HG03439 (cell line): ENCODE data around the gene SH3BP1.
"Not testable (repeated sequence)": the region's sequence is repeated elsewhere in the genome, so short reads cannot be mapped to it uniquely, and the experiment has no call there.

Source experiments
- ATAC-seq: cut with Tn5 transposase; IDR thresholded peaks from one replicate; pipeline ENCODE4 v1.9.1; 2021; ENCODE audit warnings: mild to moderate bottlenecking, moderate library complexity; ENCODE audit not compliant: unreplicated experiment

Gene SH3BP1

DNA sequence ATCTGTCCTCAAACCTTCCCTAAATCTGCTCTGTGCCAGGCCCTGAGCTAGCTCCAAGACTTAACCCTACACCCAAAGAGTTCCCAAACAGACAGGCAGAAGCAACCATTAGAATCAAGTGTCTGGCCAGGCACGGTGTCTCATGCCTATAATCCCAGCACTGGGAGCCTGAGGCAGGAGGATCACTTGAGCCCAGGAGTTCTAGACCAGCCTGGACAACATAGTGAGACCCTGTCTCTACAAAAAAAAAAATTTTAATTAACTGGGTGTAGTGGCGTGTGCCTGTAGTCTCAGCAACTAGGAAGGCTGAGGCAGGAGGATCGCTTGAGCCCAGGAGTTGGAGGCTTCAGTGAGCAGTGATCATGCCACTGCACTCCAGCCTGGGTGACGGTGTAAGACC is 17.1 kb downstream of the SH3BP1 start:
- not testable (repeated sequence) for ATAC-seq

DNA sequence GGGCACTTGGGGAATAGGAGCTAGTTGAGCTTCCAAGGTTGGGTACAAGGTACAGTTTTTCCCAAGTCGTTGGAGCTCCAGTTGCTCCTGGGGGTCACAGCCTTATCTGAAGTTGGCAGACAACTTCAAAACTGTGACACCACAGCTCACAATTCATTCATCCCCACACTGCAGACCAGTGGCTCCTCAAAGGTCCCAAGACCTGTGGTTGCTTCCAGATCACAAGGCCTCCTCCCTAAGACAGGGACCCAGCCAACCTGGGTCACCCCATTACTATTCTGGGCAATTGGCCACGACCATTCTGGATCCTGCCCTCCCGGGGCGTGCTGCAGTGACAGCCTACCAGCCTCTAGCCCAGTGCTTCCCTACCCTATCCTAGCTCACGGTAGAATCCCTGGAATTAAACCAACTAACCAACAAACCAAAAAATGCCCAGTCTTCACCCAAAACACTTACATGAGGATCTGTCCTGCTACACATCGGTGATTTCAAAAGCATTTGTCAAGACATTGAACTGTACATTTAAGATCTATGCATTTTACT is 18.2 kb downstream of the SH3BP1 start:
- ATAC-seq: no peak

DNA sequence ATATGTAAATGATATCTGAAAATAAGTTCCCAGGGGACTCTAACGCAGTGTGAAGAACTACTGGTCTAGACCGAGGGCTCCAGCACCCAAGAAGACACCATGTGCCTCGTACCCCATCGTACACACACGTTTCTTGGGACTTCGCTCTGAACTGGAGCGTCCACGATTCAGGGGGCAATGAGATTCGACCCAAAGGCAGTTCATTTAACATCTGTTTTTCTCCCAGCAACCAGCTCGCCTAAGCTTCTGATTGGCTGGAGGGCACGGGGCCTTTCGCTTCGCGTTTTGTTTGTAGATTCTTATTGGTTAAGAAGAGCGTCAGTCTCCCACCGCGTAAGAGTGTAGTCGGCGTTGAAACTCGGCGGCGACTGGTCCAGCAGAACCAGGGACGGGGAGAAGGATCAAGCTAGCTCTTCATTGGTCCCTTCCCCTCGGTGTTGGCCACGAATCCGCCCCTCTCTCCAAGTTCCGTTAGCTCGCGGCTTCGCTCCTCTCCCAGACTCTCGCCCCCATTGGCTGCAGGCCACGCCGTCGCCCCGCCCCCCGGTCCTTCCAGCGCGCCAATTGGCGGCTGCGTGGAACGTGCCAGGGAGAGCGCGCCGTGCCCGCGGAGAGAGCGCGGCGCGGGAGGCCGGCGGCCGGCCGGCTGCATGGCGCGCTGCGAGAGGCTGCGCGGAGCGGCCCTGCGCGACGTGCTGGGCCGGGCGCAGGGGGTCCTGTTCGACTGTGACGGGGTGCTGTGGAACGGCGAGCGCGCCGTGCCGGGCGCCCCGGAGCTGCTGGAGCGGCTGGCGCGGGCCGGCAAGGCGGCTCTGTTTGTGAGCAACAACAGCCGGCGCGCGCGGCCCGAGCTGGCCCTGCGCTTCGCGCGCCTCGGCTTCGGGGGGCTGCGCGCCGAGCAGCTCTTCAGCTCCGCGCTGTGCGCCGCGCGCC is 18.9 kb downstream of the SH3BP1 start, which contains the start of gene PDXP:
Gene PDXP, plus strand, starts transcription at position 591 of the 933 bp plus-strand sequence. Its CDS starts 60 bp downstream, at position 651.
- ATAC-seq: peak; percentile 78

DNA sequence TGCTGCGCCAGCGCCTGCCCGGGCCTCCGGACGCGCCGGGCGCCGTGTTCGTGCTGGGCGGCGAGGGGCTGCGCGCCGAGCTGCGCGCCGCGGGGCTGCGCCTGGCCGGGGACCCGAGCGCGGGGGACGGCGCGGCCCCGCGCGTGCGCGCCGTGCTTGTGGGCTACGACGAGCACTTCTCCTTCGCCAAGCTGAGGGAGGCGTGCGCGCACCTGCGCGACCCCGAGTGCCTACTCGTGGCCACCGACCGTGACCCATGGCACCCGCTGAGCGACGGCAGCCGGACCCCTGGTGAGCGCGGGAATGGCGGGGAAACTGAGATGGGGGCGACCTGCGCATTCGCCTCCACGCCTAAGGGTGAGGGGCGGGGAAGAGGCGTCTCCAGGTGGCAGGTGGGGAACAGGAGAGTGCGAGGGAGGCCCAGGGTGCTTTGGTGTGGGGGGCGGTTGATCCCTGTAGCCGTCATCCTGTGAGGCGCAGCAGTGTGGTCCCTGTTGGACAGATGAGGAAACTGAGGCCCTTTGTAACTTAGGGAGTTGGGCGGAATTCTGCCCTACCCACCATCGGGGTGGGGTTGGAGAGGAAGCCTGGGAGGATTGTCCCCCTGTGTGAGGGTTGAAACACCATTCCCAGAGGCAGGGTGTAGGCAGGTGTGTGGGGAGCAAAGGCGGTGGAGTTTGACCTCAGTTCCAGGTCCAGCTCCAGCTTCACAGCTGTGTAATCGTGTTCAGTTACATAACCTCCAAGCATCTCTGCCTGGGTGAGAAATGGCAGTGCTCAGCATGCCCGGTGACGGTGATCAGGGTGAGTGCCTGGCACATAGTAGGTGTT is 19.8 kb downstream of the SH3BP1 start:
- peak; percentile 8 for ATAC-seq

DNA sequence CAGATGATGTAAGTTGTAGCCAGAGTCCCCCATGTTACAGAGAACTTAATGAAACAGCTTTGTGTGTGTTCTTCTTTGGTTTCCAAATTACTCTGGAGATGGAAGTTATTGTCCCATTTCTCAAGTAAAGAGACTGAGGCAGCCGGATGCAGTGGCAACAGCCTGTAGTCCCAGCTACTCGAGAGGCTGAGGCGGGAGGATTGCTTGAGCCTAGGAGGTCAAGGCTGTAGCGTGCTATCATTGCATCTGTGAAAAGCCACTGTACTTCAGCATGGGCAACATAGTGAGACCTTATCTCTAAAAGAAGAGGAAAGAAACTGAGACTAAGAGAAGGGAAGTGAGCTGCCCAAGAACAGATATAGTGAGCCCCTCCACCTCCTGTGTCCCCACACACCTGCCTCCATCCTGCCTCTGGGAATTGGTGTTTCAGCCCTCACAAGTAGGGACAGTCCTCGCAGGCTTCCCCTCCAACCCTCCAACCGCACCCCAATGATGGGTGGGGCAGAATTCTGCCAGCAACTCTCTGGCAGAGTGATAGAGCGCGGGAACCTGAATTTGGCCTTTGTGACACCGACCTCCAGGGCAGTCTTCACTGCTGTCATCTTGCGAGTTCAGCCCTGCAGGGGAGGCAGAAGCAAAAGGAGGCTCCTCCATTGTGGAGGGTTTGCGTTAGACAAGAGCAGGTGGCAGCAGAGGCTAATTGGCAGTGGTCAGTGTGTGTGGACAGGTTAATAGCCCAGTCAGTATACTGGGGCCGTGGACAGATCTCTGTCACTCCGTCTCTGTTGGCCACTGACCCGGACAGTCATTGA is 20.6 kb downstream of the SH3BP1 start:
- ATAC-seq: no peak

DNA sequence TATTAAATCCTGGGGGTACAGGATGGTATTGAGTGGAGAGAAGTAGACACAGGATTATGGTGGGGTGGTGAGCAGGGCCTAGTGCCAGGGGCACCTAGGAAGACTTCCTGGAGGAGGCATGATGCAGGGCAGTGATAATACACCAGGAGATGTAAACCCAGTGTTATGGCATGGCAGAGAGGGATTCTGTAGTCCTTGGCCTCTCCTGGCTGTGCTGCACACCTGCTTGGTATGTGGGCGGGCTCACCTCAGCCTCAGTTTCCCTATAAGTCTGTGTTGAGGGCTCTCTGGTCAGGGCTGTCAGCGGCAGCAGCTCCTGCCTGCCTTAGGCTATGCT is 21.2 kb downstream of the SH3BP1 start:
- ATAC-seq: no peak

DNA sequence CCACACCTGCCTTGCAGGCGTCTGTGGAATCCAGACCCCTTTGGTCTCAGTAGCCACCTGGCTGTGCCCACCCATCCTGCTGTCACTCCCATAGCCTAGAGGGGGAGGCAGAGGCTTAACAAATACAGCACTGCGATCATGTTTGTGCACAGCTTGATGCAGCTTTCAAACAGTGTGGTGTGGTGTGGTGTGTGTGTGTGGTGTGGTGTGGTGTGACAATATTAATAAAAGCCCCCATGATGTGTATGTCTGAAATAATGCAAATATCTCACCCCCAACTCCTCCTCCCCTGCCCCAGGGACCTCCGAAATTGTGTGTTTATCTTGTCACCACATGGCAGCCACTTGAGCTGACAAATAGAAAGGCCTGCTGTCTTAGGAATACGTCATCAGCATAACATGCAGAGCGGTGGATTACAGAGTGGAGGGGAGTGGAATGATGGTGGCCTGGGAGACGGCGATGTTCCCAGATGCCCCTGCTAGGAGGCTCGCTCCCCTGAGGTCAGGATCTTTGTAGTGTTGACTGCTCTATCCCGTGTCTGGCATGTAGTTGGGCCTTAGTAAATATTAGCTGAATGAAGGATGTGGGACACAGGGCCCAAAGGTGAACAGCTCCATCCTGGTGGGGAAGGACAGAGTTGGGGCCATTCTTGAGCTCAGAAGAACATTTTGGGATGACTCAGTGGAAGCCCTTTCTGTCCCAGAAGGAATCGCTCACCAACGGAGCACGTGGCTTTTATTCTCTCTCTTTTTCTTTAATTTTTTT is 21.9 kb downstream of the SH3BP1 start:
- no peak for ATAC-seq

DNA sequence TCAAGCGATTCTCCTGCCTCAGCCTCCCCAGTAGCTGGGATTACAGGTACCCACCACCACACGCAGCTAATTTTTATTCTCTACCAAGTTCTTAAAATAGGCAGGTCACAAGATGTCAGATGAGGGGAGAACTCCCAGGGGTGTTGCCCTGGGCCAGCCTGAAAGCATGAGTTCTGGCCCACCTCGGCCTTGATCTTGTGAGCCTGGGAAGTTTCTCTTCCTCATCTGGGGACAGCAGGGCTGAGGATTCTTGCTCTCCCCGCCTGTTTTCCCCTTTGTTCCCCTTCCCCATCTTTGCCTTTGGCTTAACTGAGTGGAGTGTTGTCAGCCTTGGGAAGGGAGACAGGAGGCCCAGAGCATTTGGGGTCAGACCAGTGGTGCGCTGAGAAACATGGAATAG is 22.6 kb downstream of the SH3BP1 start:
- ATAC-seq: no peak

DNA sequence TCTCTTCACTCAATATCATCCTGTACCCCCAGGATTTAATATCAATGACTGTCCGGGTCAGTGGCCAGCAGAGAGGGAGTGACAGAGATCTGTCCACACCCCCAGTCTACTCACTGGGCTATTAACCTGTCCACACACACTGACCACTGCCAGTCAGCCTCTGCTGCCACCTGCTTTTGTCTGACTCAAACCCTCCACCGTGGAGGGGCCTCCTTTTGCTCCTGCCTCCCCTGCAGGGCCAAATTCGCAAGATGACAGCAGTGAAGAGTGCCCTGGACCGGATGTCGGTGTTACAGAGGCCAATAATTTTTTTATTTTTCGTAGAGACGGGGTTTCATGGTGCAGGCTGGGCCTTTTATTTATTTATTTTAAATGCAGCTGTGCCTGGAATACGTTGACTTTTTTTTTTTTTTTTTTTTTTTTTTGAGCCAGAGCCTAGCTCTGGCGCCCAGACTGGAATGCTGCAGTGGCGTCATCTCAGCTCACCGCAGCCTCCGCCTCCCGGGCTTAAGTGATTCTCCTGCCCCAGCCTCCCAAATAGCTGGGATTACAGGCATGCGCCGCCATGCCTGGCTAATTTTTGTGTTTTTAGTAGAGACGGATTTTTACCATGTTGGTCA is 24.2 kb downstream of the SH3BP1 start:
- ATAC-seq: no peak

DNA sequence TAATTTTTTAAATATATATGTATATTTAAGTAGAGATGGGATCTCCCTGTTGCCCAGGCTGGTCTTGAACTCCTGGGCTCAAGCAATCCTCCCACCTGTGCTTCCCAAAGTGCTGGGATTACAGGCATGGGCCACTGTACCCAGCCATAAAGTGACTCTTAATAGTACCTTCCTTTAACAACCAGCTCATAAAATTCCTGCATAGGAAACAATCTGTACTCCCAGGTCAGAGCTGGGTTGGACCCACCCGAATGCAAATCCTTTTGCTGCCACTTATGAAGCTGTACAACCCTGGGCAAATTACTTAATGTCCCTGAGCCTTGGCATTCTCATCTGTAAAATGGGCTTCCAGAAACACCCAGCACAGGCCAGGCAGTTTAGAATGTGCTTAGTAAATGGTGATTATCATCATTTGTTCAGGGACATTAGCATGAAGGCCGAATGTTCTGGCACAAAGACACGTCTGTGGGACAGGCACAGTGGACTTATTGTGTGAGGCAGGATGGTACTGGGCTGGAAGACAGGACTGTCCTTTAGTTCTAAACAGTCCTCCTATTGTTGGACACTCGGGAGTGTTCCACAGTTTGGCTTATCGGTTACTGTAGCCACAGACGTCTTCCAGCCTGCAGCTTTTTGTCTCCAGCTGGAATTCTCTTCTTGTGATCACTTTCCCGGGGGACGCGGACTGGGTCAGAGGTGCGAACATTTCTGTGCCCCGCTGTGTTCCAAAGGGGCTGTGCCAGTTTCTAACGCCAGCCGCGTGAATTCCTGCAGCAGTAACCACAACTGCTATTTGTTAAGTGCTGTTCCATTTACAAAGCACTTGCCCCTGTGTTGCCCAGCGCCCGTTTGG is 25.0 kb downstream of the SH3BP1 start:
- ATAC-seq: no peak

DNA sequence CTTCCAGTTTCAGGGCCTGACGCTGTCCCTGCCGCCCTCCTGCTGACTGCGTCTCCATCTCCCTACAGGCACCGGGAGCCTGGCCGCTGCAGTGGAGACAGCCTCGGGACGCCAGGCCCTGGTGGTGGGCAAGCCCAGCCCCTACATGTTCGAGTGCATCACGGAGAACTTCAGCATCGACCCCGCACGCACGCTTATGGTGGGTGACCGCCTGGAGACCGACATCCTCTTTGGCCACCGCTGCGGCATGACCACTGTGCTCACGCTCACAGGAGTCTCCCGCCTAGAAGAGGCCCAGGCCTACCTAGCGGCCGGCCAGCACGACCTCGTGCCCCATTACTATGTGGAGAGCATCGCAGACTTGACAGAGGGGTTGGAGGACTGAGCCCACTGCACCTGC is 26.0 kb downstream of the SH3BP1 start:
- ATAC-seq: no peak

DNA sequence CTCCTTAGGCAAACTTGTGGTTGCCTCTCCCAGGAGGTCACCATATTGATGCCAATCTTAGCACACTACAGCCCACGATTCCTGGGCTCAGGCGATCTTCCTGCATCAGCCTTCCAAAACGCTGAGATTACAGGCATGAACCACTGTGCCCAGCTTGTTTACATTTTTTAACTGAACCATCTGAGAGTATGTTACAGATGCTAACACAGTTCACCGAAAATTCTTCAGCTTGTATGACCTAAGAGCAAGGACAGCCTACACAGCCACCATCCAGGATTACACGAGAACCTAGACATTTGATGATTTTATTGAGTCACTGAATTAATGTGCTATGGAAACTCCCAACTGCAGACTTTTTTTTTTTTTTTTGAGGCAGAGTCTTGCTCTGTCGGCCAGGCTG is 30.1 kb downstream of the SH3BP1 start:
- no peak for ATAC-seq

DNA sequence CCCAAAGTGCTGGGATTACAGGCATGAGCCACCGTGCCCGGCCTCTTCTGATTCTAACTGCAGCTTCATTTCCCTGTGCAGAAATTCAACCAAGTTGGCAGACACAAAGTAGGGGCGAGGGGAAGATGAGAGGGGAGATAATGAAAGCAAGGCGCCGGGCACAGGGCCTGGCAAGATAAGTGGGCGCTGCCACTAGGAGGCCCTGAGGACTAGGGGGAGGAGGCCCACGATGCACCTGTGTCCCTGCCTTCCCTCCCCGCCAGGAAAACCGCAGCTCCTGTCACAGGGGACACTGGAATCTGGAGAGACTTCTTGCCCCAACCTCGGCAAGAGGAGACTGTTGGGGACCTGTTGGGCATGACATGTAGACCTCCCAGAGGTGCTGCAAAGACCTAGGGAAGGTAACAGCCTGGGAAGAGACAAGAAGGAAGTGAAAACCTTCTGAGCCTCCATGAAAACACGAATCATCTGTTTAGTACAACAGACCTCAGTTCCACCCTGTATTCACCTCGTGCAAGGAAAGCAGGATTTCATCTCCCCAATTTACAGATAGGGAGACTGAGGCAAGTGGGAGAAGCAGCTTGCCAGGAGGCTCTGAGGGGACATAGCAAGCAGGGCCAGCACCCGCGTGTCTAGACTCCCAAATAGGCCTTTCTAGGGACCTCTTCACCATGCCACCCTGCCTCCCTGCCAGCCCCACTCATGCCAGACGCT is 32.9 kb downstream of the SH3BP1 start:
- no peak for ATAC-seq

DNA sequence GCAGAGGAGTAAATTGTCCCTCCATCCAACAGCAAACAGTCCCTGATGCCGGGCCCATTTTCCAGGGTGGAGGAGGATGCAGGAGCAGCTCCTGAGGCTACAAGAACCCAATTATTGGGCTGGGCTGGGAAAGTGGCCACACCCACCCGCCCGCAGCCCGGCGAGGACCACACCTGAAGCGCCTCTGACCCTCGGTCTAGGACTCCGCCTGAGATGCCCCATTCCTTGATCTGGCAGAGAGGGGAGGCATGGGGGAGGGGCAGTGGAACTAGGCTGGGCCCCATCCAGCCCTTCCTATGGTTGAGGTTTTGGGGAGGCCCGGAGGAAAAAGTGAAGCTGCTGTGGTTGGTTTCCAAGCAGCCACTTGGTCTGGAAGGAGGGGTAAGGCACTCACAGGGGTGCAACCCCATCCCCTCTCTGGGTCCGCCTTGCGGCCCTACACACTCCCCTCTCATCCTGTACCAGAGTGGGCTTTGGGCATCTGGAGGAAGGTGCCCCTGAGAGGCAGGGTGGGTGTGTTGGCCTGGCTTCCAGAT is 33.5 kb downstream of the SH3BP1 start:
- ATAC-seq: no peak

DNA sequence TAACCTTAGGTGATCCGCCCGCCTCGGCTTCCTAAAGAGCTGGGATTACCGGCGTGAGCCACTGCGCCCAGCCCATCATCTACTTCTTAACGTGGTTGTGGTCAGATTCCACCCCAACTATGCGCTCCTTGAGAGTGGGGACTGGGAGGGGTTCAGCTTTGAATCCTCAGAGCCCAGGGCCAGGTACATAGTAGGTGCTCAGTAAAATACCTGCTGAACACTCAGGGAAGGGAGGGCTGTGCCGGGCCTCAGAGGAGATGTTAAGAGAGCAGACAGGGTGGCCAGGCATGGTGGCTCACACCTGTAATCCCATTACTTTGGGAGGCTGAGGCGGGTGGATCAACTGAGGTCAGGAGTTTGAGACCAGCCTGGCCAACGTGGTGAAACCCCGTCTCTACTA is 34.8 kb downstream of the SH3BP1 start:
- ATAC-seq: no peak

DNA sequence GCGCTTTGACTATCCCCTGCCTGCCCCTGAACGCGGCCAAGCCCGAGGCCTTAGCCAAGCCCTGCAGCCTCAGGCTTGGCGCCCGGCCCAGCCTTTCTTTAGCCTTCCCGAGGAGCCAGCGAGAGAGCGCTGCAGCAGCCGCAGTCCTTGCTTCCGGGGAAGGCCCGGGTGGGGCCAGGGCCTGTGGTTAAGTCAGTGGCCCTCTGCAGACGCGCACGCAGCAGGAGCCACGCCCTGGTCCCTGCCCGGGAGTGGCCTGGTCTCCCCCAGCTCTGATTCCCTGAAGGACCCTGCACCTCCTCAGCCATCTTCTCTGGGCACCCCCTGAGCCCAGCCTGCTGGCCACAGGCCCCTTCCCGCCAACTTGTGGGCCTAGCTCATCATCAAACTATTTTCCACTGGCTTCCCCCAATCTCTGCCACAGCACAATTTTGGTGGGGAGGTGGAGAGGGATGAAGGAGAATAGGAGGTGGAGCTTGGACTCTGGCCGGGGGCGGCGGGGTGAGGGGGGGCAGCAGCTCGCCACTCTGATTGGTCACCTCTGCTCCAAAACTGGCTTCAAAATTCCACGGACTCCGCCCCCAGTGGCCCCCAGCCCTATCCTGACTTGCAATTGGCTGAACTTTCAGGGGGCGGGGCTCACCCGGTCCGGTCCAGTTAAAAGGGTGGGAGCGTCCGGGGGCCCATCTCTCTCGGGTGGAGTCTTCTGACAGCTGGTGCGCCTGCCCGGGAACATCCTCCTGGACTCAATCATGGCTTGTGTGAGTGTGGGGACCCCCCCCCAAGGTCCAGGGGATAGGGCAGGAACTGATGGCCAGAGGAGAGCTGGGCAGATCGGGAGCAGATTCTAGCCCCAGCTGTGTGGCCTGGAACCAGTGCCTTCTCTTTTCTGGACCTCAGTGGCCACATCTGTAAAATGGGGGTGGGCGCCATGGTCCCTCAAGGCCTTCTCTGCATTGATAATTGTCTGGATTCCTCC is 35.8 kb downstream of the SH3BP1 start, which contains the start of gene LGALS1:
Gene LGALS1, plus strand, starts transcription at position 686 of the 979 bp plus-strand sequence. Its CDS starts 67 bp downstream, at position 753.
- ATAC-seq: no peak
